Adrenal gland (tissue), 12 donors: ENCODE measurements around the gene DOK3. TPM values are rescaled to one million over a fixed set of nuclear protein-coding genes. Genes with fewer than 3 reads are reported as not detected.
A peak's percentile ranks its signal among the peaks of the same experiment; 100 is the strongest.

Experiments used
- DNase-seq, 7 donors: peaks; one replicate each; pipeline ENCODE4 v3.0.0-alpha.2; 2019 to 2020
- H3K27ac ChIP-seq, 5 donors: fragments of 200-600 bp; sonication (generic) in 4 of 5; 1 replicate in 3 of 5; 2 replicates in 2 of 5; pipeline versions ENCODE4 v1.5.1 to v1.8.0; 2016 to 2020; ENCODE audit warnings: mild to moderate bottlenecking in 1 of 5
- H3K27me3 ChIP-seq: fragments of 200-600 bp; 2 replicates; pipeline ENCODE4 v1.8.0; 2021
- H3K36me3 ChIP-seq, 2 donors: fragments of 200-600 bp; replicated peaks in 1 of 2; 1 replicate in 1 of 2; 2 replicates in 1 of 2; pipeline versions ENCODE4 v1.5.1 to v1.8.0; 2018 to 2022
- H3K4me1 ChIP-seq, 2 donors: fragments of 200-600 bp; replicated peaks in 1 of 2; 1 replicate in 1 of 2; 2 replicates in 1 of 2; pipeline versions ENCODE4 v1.5.1 to v1.8.0; 2018 to 2021
- H3K4me3 ChIP-seq, 4 donors: fragments of 200-600 bp; sonication (generic) in 3 of 4; one replicate each; pipeline ENCODE4 v1.5.1; 2016 to 2018
- H3K9me3 ChIP-seq, 3 donors: fragments of 200-600 bp; sonication (generic) in 1 of 3; replicated peaks in 1 of 3; 1 replicate in 2 of 3; 2 replicates in 1 of 3; pipeline versions ENCODE4 v1.5.1 to v1.8.0; 2016 to 2021
- POLR2A ChIP-seq, 2 donors: fragments of 450-650 bp; IDR thresholded peaks; one replicate each; pipeline ENCODE4 v1.6.1; 2017; ENCODE audit warnings: antibody characterized with exemption in 2 of 2, mild to moderate bottlenecking in 2 of 2, moderate library complexity in 1 of 2
- WGBS, 4 donors: extraction: QIAGEN DNeasy Blood & Tissue Kit in 2 of 4; methylation state at CpG; one replicate each; pipeline versions ENCODE4 v1.1.5 to v1.1.7; 2013 to 2017; 5-methylcytosine and 5-hydroxymethylcytosine counted together
- intact Hi-C, 2 donors: fragments of 100-400 bp; cut with DNase I; formaldehyde crosslinking; loops; one replicate each; pipeline versions ENCODE4 v1.14.1 to v1.15.0; 2022 to 2023
- polyA plus RNA-seq, 3 donors: library from polyadenylated mRNA; stranded (reverse); fragments of 200-250 nt in 2 of 3; fragments of 350-450 nt in 1 of 3; fragmentation: Illumina TruSeq in 1 of 3; extraction: RNeasy Lipid Tissue Mini Kit (QIAGEN cat#74804) in 1 of 3; gene quantifications; one replicate each; pipeline ENCODE4 v1.2.3, GENCODE V29; 2013 to 2014
- total RNA-seq, 9 donors: library from RNA; depleted of rRNA in 4 of 9; stranded (reverse); fragments of >200 nt in 4 of 9; fragments of 120-200 nt in 1 of 9; fragmentation: NEBNext Ultra II Directional in 1 of 9; extraction: Animal tissue kit (Norgen Biotek cat#: 25700) in 1 of 9; gene quantifications; one replicate each; pipeline versions ENCODE4 v1.1.0 to v1.2.4, GENCODE V29; 2013 to 2023
- TF ChIP-seq, protein P1 (sequence below), 6 experiments: fragments of 450-650 bp in 4 of 6; fragments of 200-600 bp in 2 of 6; sonication (generic) in 1 of 6; IDR thresholded peaks; 1 replicate in 5 of 6; 2 replicates in 1 of 6; pipeline versions ENCODE4 v1.5.1 to v1.8.0; 2016 to 2021; ENCODE audit warnings: antibody characterized with exemption in 6 of 6, mild to moderate bottlenecking in 2 of 6, moderate library complexity in 1 of 6
- donor health status: healthy with polysubstance abuse.
- donor health status: Bipolar disorder and iron deficiency.
- donor health status: DM: yes; HTN: yes; CAD: no.
- donor health status: DM: no; HTN: no; CAD: no.
- donor health status: DM: no; HTN: no; CAD: no.
- donor health status: DM: yes; HTN: yes; CAD: no.

The DOK3 gene
- total and polyA plus RNA-seq, 12 donors, result 1.5 to 49.1 (median 11.3) TPM

DNA sequence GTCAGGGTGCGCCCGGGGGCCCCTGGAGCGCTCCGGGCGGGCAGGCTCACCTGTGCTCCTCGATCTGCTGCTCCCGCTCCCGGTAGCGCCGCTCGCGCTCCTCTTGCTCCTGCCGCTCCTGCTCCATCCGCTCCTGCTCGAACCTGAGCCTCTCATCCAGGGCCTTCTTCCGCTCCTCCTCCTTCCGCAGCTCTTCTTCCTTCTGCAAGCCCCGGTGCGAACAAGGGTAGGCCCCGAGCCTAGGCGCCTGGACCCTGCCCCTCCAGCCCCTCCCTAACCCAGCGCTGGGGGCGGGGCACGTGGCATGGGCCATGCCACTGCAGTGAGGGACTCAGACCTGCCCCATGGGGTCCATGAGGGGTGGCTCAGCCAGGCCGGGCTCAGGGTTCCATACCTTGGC, 42.8 kb downstream of the DOK3 start:
- no peak for DNase-seq
- H3K36me3 ChIP-seq, result peaks cover 0 to 14% of the 10 kb centered on the region in 2 donors

DNA sequence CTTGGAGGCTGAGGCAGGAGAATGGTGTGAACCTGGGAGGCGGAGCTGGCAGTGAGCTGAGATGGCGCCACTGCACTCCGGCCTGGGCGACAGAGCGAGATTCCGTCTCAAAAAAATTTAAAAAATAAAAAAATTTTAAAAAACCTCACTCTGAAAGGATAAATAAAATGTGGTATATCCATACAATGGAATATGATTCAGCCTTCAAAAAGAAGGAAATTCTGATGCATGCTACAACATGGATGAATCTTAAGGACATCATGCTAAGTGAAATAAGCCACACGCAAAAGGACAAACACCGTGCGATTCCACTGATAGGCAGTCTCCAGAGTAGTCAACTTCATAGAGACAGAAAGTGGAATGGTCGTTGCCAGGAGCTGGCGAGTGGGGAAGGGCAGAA, 44.6 kb downstream of the DOK3 start:
- WGBS, 4 donors, result 88 to 99% (median 97%) methylated on average over 11 of the region's 11 CpGs
- peaks cover 0 to 14% of the 10 kb centered on the region in 2 donors for H3K36me3 ChIP-seq

More for the DNA sequence above, 42.8 kb downstream of the DOK3 start:
- TF ChIP-seq, protein P1, sequence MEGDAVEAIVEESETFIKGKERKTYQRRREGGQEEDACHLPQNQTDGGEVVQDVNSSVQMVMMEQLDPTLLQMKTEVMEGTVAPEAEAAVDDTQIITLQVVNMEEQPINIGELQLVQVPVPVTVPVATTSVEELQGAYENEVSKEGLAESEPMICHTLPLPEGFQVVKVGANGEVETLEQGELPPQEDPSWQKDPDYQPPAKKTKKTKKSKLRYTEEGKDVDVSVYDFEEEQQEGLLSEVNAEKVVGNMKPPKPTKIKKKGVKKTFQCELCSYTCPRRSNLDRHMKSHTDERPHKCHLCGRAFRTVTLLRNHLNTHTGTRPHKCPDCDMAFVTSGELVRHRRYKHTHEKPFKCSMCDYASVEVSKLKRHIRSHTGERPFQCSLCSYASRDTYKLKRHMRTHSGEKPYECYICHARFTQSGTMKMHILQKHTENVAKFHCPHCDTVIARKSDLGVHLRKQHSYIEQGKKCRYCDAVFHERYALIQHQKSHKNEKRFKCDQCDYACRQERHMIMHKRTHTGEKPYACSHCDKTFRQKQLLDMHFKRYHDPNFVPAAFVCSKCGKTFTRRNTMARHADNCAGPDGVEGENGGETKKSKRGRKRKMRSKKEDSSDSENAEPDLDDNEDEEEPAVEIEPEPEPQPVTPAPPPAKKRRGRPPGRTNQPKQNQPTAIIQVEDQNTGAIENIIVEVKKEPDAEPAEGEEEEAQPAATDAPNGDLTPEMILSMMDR (IDR thresholded peaks at IDR 0.05), result no peak
- TF ChIP-seq POLR2A (IDR thresholded peaks at IDR 0.05), result no peak
- Histone ChIP-seq H3K4me1 (peaks cover 2 to 3% of the 10 kb centered on the region in 2 donors), H3K4me3 (no peak overlapping the region), H3K27me3 (peaks cover 2% of the 10 kb centered on the region), H3K9me3 (no peaks in the 10 kb centered on the region), H3K27ac (no peak overlapping the region)
- intact Hi-C loops, result no loop called here
- 91 to 98% (median 95%) methylated on average over 21 to 25 of the region's 25 CpGs for WGBS, 4 donors

DNA sequence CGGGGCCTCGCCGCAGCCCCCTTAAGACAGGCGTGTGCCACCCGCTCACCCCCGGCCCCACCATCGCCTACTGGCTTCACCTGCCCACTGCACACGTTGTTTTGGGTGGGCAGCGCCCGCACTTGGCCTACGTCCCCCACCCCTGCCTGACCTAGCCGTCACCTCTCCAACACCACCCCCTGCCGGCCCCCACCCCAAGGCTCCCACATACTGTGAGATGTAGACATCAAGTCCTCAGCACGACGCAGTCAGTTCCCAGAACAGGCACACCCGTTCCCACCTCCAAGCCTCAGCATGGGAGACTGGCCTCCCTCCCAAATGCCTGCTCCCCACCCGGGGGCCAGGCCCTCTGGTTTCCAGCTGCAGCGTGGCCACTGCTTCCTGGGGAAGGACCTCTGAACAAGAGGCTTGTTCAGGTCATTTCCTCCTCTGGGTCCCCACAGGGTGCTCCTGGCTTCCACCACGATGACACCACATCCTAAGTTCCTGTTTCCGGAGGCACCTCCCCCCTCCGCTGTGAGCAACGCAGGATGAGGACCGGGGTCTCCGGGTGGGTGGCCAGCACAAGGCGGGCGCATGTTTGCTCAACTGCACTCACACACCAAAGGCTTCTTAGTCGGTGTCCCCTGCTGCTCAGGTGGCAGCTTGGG, 47.5 kb downstream of the DOK3 start:
- Histone ChIP-seq H3K36me3 (peaks cover 0 to 11% of the 10 kb centered on the region in 2 donors), H3K27me3 (no peaks in the 10 kb centered on the region), H3K4me3 (no peak overlapping the region), H3K27ac (peak overlapping the region in 2 of 5 donors; percentile 8 to 74), H3K9me3 (no peaks in the 10 kb centered on the region), H3K4me1 (peaks cover 0 to 3% of the 10 kb centered on the region in 2 donors)
- 66 to 84% (median 71%) methylated on average over 17 to 27 of the region's 27 CpGs for WGBS, 4 donors
- intact Hi-C loops, result no loop called here
- peak in 2 of 7 donors; percentile 25 to 53 for DNase-seq
- TF ChIP-seq, protein P1 (IDR thresholded peaks at IDR 0.05), result no peak
- TF ChIP-seq POLR2A (IDR thresholded peaks at IDR 0.05), result no peak

More for the DNA sequence above, 44.6 kb downstream of the DOK3 start:
- no peaks in the 10 kb centered on the region for H3K9me3 ChIP-seq
- H3K27me3 ChIP-seq, result no peaks in the 10 kb centered on the region
- DNase-seq, result no peak
- H3K27ac ChIP-seq, result no peak overlapping the region
- no peak overlapping the region for H3K4me3 ChIP-seq
- TF ChIP-seq, protein P1 (IDR thresholded peaks at IDR 0.05), result no peak
- no peak for TF ChIP-seq POLR2A (IDR thresholded peaks at IDR 0.05)
- intact Hi-C loops, result no loop called here
- H3K4me1 ChIP-seq, result peaks cover 0 to 3% of the 10 kb centered on the region in 2 donors

DNA sequence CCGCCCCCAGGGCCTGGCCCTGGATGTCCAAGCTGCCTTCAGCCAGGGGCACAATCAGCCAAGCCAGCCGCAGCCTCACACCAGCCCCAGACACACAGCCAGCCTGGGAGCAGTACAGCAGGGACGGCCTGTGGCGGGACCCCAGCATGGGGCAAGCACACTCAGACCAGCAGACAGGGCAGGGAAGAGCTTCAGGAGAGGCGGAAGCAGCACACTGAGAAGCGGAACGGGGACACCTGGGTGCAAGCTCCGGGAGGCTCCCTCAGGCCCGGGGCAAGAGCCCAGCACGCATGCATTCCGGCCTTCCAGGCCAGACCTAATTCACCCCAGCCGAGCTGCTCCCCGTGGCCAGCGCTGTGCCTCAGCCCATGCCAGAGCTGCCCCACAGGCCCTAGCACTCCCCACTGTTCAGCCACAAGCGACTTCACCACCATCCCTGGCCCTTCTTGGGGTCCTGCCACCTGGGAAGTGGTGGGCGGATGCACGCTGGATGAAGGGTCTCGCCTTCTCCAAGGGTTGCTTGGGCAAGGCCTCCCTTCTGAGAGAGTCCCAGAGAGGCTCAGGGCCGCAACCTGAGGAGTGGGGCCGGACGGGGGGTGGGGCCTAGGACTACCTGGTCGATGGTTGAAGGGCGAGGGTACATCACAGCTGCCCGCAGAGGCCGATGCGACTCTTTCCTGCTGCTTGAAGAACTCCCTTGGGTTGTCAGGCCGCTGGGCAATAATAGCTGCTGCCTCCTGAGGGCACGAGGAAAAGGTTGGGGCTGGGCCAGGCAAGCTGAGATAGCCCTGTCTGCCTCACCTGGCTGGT, 49.6 kb downstream of the DOK3 start:
- H3K27ac ChIP-seq, result no peak overlapping the region
- TF ChIP-seq POLR2A (IDR thresholded peaks at IDR 0.05), result no peak
- TF ChIP-seq, protein P1 (IDR thresholded peaks at IDR 0.05), result no peak
- DNase-seq, result no peak
- intact Hi-C loops, result loop anchor here (5.0 to 10.0 kb wide), 4 partner anchors 42 to 145 kb away; partner anchors contain the start of gene MXD3 (in 1 of the 2)
- 89 to 98% (median 94%) methylated on average over 21 to 28 of the region's 28 CpGs for WGBS, 4 donors
- H3K27me3 ChIP-seq, result no peaks in the 10 kb centered on the region
- H3K4me1 ChIP-seq, result peaks cover 14 to 18% of the 10 kb centered on the region in 2 donors
- H3K4me3 ChIP-seq, result no peak overlapping the region
- H3K9me3 ChIP-seq, result no peaks in the 10 kb centered on the region
- H3K36me3 ChIP-seq, result no peaks in the 10 kb centered on the region
